ENCODE results near the gene SOX4. TPM values are rescaled to one million over a fixed set of nuclear protein-coding genes. Genes with fewer than 3 reads are reported as not detected.

Gene SOX4
- total RNA-seq, 1 donor from 2014 or later: 147 TPM

DNA sequence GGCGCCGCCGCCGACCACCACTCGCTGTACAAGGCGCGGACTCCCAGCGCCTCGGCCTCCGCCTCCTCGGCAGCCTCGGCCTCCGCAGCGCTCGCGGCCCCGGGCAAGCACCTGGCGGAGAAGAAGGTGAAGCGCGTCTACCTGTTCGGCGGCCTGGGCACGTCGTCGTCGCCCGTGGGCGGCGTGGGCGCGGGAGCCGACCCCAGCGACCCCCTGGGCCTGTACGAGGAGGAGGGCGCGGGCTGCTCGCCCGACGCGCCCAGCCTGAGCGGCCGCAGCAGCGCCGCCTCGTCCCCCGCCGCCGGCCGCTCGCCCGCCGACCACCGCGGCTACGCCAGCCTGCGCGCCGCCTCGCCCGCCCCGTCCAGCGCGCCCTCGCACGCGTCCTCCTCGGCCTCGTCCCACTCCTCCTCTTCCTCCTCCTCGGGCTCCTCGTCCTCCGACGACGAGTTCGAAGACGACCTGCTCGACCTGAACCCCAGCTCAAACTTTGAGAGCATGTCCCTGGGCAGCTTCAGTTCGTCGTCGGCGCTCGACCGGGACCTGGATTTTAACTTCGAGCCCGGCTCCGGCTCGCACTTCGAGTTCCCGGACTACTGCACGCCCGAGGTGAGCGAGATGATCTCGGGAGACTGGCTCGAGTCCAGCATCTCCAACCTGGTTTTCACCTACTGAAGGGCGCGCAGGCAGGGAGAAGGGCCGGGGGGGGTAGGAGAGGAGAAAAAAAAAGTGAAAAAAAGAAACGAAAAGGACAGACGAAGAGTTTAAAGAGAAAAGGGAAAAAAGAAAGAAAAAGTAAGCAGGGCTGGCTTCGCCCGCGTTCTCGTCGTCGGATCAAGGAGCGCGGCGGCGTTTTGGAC, 2.0 kb downstream of the SOX4 start:
- no peaks in the 10 kb centered on the region for H3K27me3 ChIP-seq (ENCODE audit: control insufficient read depth, insufficient read depth, low read length)
- H3K36me3 ChIP-seq (ENCODE audit: control insufficient read depth, insufficient read depth, low read length): peaks cover 1% of the 10 kb centered on the region
- H3K4me3 ChIP-seq (ENCODE audit: low read depth, low read length): peak overlapping the region; percentile 99
- TF ChIP-seq, protein P1, sequence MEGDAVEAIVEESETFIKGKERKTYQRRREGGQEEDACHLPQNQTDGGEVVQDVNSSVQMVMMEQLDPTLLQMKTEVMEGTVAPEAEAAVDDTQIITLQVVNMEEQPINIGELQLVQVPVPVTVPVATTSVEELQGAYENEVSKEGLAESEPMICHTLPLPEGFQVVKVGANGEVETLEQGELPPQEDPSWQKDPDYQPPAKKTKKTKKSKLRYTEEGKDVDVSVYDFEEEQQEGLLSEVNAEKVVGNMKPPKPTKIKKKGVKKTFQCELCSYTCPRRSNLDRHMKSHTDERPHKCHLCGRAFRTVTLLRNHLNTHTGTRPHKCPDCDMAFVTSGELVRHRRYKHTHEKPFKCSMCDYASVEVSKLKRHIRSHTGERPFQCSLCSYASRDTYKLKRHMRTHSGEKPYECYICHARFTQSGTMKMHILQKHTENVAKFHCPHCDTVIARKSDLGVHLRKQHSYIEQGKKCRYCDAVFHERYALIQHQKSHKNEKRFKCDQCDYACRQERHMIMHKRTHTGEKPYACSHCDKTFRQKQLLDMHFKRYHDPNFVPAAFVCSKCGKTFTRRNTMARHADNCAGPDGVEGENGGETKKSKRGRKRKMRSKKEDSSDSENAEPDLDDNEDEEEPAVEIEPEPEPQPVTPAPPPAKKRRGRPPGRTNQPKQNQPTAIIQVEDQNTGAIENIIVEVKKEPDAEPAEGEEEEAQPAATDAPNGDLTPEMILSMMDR (IDR thresholded peaks at IDR 0.05; ENCODE audit: insufficient read depth, low read length, poor library complexity, severe bottlenecking): no peak
- DNase-seq (ENCODE audit: low read depth): no peak

DNA sequence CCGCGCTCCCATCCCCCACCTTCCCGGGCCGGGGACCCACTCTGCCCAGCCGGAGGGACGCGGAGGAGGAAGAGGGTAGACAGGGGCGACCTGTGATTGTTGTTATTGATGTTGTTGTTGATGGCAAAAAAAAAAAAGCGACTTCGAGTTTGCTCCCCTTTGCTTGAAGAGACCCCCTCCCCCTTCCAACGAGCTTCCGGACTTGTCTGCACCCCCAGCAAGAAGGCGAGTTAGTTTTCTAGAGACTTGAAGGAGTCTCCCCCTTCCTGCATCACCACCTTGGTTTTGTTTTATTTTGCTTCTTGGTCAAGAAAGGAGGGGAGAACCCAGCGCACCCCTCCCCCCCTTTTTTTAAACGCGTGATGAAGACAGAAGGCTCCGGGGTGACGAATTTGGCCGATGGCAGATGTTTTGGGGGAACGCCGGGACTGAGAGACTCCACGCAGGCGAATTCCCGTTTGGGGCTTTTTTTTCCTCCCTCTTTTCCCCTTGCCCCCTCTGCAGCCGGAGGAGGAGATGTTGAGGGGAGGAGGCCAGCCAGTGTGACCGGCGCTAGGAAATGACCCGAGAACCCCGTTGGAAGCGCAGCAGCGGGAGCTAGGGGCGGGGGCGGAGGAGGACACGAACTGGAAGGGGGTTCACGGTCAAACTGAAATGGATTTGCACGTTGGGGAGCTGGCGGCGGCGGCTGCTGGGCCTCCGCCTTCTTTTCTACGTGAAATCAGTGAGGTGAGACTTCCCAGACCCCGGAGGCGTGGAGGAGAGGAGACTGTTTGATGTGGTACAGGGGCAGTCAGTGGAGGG, 2.8 kb downstream of the SOX4 start:
- Histone ChIP-seq H3K36me3 (ENCODE audit: control insufficient read depth, insufficient read depth, low read length) (peaks cover 1% of the 10 kb centered on the region), H3K27me3 (ENCODE audit: control insufficient read depth, insufficient read depth, low read length) (no peaks in the 10 kb centered on the region), H3K4me3 (ENCODE audit: low read depth, low read length) (peak overlapping the region; percentile 99)
- DNase-seq (ENCODE audit: low read depth): no peak
- TF ChIP-seq, protein P1 (IDR thresholded peaks at IDR 0.05; ENCODE audit: insufficient read depth, low read length, poor library complexity, severe bottlenecking): no peak

- no peak for DNase-seq (ENCODE audit: low read depth)
- H3K4me3 ChIP-seq (ENCODE audit: low read depth, low read length): peak overlapping the region; percentile 99
- peaks cover 1% of the 10 kb centered on the region for H3K36me3 ChIP-seq (ENCODE audit: control insufficient read depth, insufficient read depth, low read length)
- TF ChIP-seq, protein P1 (IDR thresholded peaks at IDR 0.05; ENCODE audit: insufficient read depth, low read length, poor library complexity, severe bottlenecking): peak; percentile 39
- no peaks in the 10 kb centered on the region for H3K27me3 ChIP-seq (ENCODE audit: control insufficient read depth, insufficient read depth, low read length)
Measured at GRCh38 chr6:21596949-21597682, 3.6 kb downstream of the SOX4 start.

- Histone ChIP-seq H3K27me3 (ENCODE audit: control insufficient read depth, insufficient read depth, low read length) (no peaks in the 10 kb centered on the region), H3K4me3 (ENCODE audit: low read depth, low read length) (peak overlapping the region; percentile 99), H3K36me3 (ENCODE audit: control insufficient read depth, insufficient read depth, low read length) (peaks cover 1% of the 10 kb centered on the region)
- no peak for DNase-seq (ENCODE audit: low read depth)
- TF ChIP-seq, protein P1 (IDR thresholded peaks at IDR 0.05; ENCODE audit: insufficient read depth, low read length, poor library complexity, severe bottlenecking): no peak
Measured at GRCh38 chr6:21597801-21598673, 4.5 kb downstream of the SOX4 start.

DNA sequence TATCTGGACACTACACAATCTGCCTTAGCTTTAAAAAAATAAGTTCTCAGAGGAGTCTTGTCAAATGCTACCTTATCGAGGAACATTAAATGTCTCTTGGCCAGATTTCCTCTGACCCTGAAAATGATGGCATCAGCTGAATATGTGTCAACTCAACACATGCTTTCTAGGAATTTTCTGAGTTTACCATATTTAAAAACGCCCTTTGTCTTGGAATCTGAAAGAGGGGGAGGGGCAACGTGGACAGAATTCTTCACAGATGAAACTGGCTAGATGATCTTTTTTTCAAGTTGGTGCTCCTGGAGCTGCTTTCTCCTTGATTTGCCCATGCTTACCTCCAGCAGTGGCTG, 5.1 kb downstream of the SOX4 start:
- Histone ChIP-seq H3K4me3 (ENCODE audit: low read depth, low read length) (peak overlapping the region; percentile 99), H3K36me3 (ENCODE audit: control insufficient read depth, insufficient read depth, low read length) (peaks cover 1% of the 10 kb centered on the region), H3K27me3 (ENCODE audit: control insufficient read depth, insufficient read depth, low read length) (no peaks in the 10 kb centered on the region)
- DNase-seq (ENCODE audit: low read depth): no peak
- TF ChIP-seq, protein P1 (IDR thresholded peaks at IDR 0.05; ENCODE audit: insufficient read depth, low read length, poor library complexity, severe bottlenecking): no peak
